ENCODE results near the gene PRRC2B. TPM values are rescaled to one million over a fixed set of nuclear protein-coding genes. Genes with fewer than 3 reads are reported as not detected.
"Not testable (repeated sequence)": the region's sequence is repeated elsewhere in the genome, so short reads cannot be mapped to it uniquely, and the experiment has no call there.

PRRC2B gene
- total and polyA plus RNA-seq, 4 donors = 39.4 to 171 (median 91.4) TPM

DNA sequence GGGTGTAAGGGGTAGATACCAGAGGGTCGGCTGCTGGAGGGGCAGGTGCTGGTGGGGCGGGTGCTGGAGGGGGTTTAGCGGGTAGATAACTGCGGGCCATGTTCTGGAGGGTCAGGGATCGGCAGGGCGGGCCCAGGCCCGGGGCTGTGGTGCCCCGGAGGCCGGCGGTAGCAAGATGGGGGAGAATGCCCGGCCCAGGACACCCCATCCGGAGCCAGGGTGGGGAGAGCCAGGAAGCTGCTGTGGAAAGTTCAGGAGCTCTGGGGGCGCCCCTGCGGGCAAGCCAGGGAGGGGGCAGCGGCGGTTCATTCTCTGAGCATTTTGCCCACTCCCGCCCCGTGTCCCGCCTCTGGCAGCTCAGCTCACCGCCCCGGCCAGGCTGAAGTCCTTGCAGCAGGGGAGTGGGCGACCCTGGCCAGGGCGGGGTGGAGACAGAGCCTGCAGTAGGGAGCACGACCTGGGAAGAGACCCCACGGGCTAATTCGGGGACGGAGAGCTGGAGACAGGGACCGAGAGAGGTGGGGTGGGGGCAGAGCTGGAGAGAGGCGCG lies 152.0 kb downstream of the PRRC2B start:
- DNase-seq = peak in 1 of 3 donors; percentile 37
- Histone ChIP-seq H3K9ac (ENCODE audit: insufficient read depth in 1 of 2, low read length in 2 of 2) (no peak overlapping the region), H3K27ac (ENCODE audit: low read depth in 1 of 2, low read length in 1 of 2) (peak overlapping the region in 1 of 2 donors; percentile 77), H3K4me1 (ENCODE audit: control insufficient read depth in 5 of 5, insufficient read depth in 5 of 5, low read length in 5 of 5) (peaks cover 0 to 14% (median 0%) of the 10 kb centered on the region in 5 donors), H3K36me3 (ENCODE audit: control insufficient read depth in 4 of 4, insufficient read depth in 4 of 4, low read length in 4 of 4) (no peaks in the 10 kb centered on the region), H3K9me3 (ENCODE audit: control insufficient read depth in 4 of 4, insufficient read depth in 3 of 4, low read length in 3 of 4) (peaks cover 0 to 11% (median 6%) of the 10 kb centered on the region in 4 donors), H3K4me3 (peak overlapping the region; percentile 27), H3K27me3 (ENCODE audit: control insufficient read depth in 3 of 3, insufficient read depth in 3 of 3, low read length in 2 of 3) (peaks cover 0 to 14% (median 5%) of the 10 kb centered on the region in 3 donors)
- no peak for ATAC-seq (ENCODE audit: insufficient read depth, low FRiP score)
- 4 to 5% methylated on average over 20 to 30 of the region's 30 CpGs for WGBS, 2 donors
- TF ChIP-seq, protein P1, sequence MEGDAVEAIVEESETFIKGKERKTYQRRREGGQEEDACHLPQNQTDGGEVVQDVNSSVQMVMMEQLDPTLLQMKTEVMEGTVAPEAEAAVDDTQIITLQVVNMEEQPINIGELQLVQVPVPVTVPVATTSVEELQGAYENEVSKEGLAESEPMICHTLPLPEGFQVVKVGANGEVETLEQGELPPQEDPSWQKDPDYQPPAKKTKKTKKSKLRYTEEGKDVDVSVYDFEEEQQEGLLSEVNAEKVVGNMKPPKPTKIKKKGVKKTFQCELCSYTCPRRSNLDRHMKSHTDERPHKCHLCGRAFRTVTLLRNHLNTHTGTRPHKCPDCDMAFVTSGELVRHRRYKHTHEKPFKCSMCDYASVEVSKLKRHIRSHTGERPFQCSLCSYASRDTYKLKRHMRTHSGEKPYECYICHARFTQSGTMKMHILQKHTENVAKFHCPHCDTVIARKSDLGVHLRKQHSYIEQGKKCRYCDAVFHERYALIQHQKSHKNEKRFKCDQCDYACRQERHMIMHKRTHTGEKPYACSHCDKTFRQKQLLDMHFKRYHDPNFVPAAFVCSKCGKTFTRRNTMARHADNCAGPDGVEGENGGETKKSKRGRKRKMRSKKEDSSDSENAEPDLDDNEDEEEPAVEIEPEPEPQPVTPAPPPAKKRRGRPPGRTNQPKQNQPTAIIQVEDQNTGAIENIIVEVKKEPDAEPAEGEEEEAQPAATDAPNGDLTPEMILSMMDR (IDR thresholded peaks at IDR 0.05; ENCODE audit: control extremely low read depth, extremely low read depth) = no peak

DNA sequence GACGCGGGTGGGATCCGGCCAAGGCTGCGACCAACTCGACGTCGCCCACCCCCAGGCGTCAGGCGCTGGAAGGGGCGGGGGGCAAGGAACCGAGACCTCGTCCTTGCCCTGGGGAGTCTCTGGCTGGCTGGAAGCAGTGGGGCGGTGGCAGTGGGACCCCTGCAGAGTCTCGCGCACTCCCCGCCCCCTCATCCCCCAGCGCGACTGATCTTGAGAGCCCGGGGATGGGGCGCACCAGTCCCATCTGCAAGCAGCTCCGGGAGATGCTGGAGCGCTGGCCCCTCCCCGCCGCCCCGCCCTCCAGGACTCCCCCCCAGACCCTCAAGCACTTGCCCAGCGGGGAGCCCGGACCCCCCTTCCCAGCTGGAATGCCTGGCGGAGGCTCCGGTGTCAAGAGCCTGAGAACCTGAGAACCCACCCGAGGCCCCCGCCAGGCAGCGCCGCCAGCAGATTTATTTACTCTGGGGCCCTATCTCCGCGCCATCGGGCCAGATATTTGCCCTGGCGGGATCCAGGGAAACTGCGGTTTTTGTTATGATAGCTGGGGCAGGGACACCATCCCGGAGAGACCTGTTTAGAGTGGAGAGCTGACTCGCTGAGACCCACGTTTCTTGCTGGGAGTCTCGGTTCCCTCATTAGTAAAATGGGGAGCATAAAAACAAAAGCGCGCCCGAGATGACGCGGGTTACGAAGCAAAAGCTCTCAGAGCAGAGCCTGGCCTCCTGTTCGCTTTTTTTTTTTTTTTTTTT lies 152.6 kb downstream of the PRRC2B start:
- peak overlapping the region in 1 of 2 donors; percentile 47 for H3K27ac ChIP-seq (ENCODE audit: low read depth in 1 of 2, low read length in 1 of 2)
- ATAC-seq (ENCODE audit: insufficient read depth, low FRiP score) (no peak), DNase-seq (peak; percentile 76 to 88 (median 81))
- 3% methylated on average over 46 to 49 of the region's 49 CpGs for WGBS, 2 donors
- H3K9me3 ChIP-seq (ENCODE audit: control insufficient read depth in 4 of 4, insufficient read depth in 3 of 4, low read length in 3 of 4) = peaks cover 0 to 11% (median 6%) of the 10 kb centered on the region in 4 donors
- TF ChIP-seq, protein P1 (IDR thresholded peaks at IDR 0.05; ENCODE audit: control extremely low read depth, extremely low read depth) = no peak
- no peak overlapping the region for H3K9ac ChIP-seq (ENCODE audit: insufficient read depth in 1 of 2, low read length in 2 of 2)
- H3K4me3 ChIP-seq = no peak overlapping the region
- no peaks in the 10 kb centered on the region for H3K36me3 ChIP-seq (ENCODE audit: control insufficient read depth in 4 of 4, insufficient read depth in 4 of 4, low read length in 4 of 4)
- peaks cover 0 to 14% (median 0%) of the 10 kb centered on the region in 5 donors for H3K4me1 ChIP-seq (ENCODE audit: control insufficient read depth in 5 of 5, insufficient read depth in 5 of 5, low read length in 5 of 5)
- H3K27me3 ChIP-seq (ENCODE audit: control insufficient read depth in 3 of 3, insufficient read depth in 3 of 3, low read length in 2 of 3) = peaks cover 0 to 14% (median 5%) of the 10 kb centered on the region in 3 donors

DNA sequence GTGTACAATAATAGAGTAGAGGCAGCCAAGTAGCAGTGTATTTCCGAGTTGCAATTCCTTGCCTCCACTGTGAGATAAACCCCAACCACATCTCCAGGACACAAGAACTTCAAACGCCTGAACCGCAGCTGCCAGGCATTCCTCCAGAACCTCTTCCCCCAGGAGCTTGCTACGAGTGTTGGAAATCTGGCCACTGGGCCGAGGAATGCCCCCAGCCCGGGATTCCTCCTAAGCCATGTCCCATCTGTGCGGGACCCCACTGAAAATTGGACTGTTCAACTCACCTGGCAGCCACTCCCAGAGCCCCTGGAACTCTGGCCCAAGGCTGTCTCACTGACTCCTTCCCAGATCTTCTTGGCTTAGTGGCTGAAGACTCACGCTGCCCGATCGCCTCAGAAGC lies 155.3 kb downstream of the PRRC2B start:
- not testable (repeated sequence) for H3K9ac ChIP-seq (ENCODE audit: insufficient read depth in 1 of 2, low read length in 2 of 2); H3K36me3 ChIP-seq (ENCODE audit: control insufficient read depth in 4 of 4, insufficient read depth in 4 of 4, low read length in 4 of 4); H3K4me3 ChIP-seq; H3K27ac ChIP-seq (ENCODE audit: low read depth in 1 of 2, low read length in 1 of 2); ATAC-seq (ENCODE audit: insufficient read depth, low FRiP score); DNase-seq; H3K9me3 ChIP-seq (ENCODE audit: control insufficient read depth in 4 of 4, insufficient read depth in 3 of 4, low read length in 3 of 4)
- Histone ChIP-seq H3K4me1 (ENCODE audit: control insufficient read depth in 5 of 5, insufficient read depth in 5 of 5, low read length in 5 of 5) (peaks cover 0 to 15% (median 0%) of the 10 kb centered on the region in 5 donors), H3K27me3 (ENCODE audit: control insufficient read depth in 3 of 3, insufficient read depth in 3 of 3, low read length in 2 of 3) (peaks cover 0 to 21% (median 11%) of the 10 kb centered on the region in 3 donors)
- WGBS, 2 donors = 90 to 92% methylated on average over 10 of the region's 10 CpGs

Small RNAs within 50 kb of the gene (small RNA-seq; reads per million reads assigned to genes)
- 0.40 reads per million, percentile 51 among the genes with 10 or more reads in this experiment for gene SNORD62A (ENCODE audit: low replicate concordance)
- 0.29 reads per million, percentile 32 among the genes with 10 or more reads in this experiment for gene SNORD62B (ENCODE audit: low replicate concordance)

Other genes with a start within 250 kb of the PRRC2B start
- gene FAM78A, start 117.6 kb upstream of the PRRC2B start, total RNA-seq = 10 to 100 TPM in 1 of 2 donors, 1 to 10 TPM in 1; 8.4 to 10.8 TPM
- gene FAM78A, start 117.6 kb upstream of the PRRC2B start, polyA plus RNA-seq = 1 to 10 TPM; 5.4 to 7.2 TPM
- 1 to 10 TPM; 1.2 to 1.8 TPM for gene PLPP7, start 104.4 kb upstream of the PRRC2B start, total RNA-seq
- gene PLPP7, start 104.4 kb upstream of the PRRC2B start, polyA plus RNA-seq = under 1 TPM; 0.79 to 0.90 TPM
- gene POMT1, start 108.8 kb downstream of the PRRC2B start, total RNA-seq = 10 to 100 TPM; 24.9 to 28.3 TPM
- 10 to 100 TPM; 11.9 to 21.2 TPM for gene POMT1, start 108.8 kb downstream of the PRRC2B start, polyA plus RNA-seq
- gene UCK1, start 137.2 kb downstream of the PRRC2B start, total RNA-seq = 10 to 100 TPM; 17.6 to 28.6 TPM
- 10 to 100 TPM; 24.1 to 26.0 TPM for gene UCK1, start 137.2 kb downstream of the PRRC2B start, polyA plus RNA-seq
- 1 to 10 TPM; 5.9 to 7.9 TPM for gene PRRT1B, start 151.4 kb downstream of the PRRC2B start, total RNA-seq
- 1 to 10 TPM in 1 of 2 donors, under 1 TPM in 1; 0.96 to 1.7 TPM for gene PRRT1B, start 151.4 kb downstream of the PRRC2B start, polyA plus RNA-seq